ENCODE data around the gene CCDC92.

- TF ChIP-seq, protein P1, sequence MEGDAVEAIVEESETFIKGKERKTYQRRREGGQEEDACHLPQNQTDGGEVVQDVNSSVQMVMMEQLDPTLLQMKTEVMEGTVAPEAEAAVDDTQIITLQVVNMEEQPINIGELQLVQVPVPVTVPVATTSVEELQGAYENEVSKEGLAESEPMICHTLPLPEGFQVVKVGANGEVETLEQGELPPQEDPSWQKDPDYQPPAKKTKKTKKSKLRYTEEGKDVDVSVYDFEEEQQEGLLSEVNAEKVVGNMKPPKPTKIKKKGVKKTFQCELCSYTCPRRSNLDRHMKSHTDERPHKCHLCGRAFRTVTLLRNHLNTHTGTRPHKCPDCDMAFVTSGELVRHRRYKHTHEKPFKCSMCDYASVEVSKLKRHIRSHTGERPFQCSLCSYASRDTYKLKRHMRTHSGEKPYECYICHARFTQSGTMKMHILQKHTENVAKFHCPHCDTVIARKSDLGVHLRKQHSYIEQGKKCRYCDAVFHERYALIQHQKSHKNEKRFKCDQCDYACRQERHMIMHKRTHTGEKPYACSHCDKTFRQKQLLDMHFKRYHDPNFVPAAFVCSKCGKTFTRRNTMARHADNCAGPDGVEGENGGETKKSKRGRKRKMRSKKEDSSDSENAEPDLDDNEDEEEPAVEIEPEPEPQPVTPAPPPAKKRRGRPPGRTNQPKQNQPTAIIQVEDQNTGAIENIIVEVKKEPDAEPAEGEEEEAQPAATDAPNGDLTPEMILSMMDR (IDR thresholded peaks at IDR 0.05; ENCODE audit: extremely low read depth in 1 of 2, insufficient read depth in 1 of 2, low read depth in 1 of 2, low read length in 2 of 2) = no peak
- TF ChIP-seq POLR2AphosphoS5 (IDR thresholded peaks at IDR 0.05; ENCODE audit: insufficient read depth, low read depth, low read length) (no peak), POLR2A (IDR thresholded peaks at IDR 0.05; ENCODE audit: low read depth, low read length) (no peak), EZH2 (IDR thresholded peaks at IDR 0.05; ENCODE audit: borderline replicate concordance, low read depth, low read length, severe bottlenecking) (no peak), FOS (IDR thresholded peaks at IDR 0.05; ENCODE audit: borderline replicate concordance, insufficient read depth, low read length) (no peak), MYC (IDR thresholded peaks at IDR 0.05; ENCODE audit: low read depth, low read length) (no peak), GATA2 (IDR thresholded peaks at IDR 0.05; ENCODE audit: insufficient read depth, insufficient read length, low read depth, low read length) (no peak)
Observed at GRCh38 chr12:123961585-123962345, 10.9 kb downstream of the CCDC92 start.
